GM10847 (cell line): Measurements from ENCODE around the gene GOLGA1.

Experiments used
- POLR2A ChIP-seq: IDR thresholded peaks from 2 replicates; pipeline ENCODE4 v1.6.1; 2011; ENCODE audit not compliant: insufficient read length; ENCODE audit errors: extremely low read depth

GOLGA1 gene

GRCh38 chr9:124894035-124894740 is 46.7 kb downstream of the GOLGA1 start:
- TF ChIP-seq POLR2A: no peak

- no peak for TF ChIP-seq POLR2A
Measured at GRCh38 chr9:124890179-124890578, 50.7 kb downstream of the GOLGA1 start.

- TF ChIP-seq POLR2A: no peak
Measured at GRCh38 chr9:124889006-124889405, 51.9 kb downstream of the GOLGA1 start.

- TF ChIP-seq POLR2A: no peak
Measured at GRCh38 chr9:124887832-124888231, 53.1 kb downstream of the GOLGA1 start.

- no peak for TF ChIP-seq POLR2A
Measured at GRCh38 chr9:124886866-124887492, 53.9 kb downstream of the GOLGA1 start.

- no peak for TF ChIP-seq POLR2A
Measured at GRCh38 chr9:124886461-124886860, 54.4 kb downstream of the GOLGA1 start.

GRCh38 chr9:124885551-124885950 is 55.3 kb downstream of the GOLGA1 start:
- TF ChIP-seq POLR2A: no peak

- no peak for TF ChIP-seq POLR2A
Measured at GRCh38 chr9:124884376-124884775, 56.5 kb downstream of the GOLGA1 start.

- TF ChIP-seq POLR2A: no peak
Measured at GRCh38 chr9:124882231-124882630, 58.7 kb downstream of the GOLGA1 start.

GRCh38 chr9:124881138-124881743 is 59.6 kb downstream of the GOLGA1 start:
- no peak for TF ChIP-seq POLR2A

- TF ChIP-seq POLR2A: no peak
Measured at GRCh38 chr9:124880501-124880900, 60.4 kb downstream of the GOLGA1 start.

- TF ChIP-seq POLR2A: no peak
Measured at GRCh38 chr9:124879226-124879625, 61.7 kb downstream of the GOLGA1 start.

- no peak for TF ChIP-seq POLR2A
Measured at GRCh38 chr9:124878518-124878917, 62.4 kb downstream of the GOLGA1 start.

GRCh38 chr9:124878021-124878420 is 62.9 kb downstream of the GOLGA1 start:
- no peak for TF ChIP-seq POLR2A

GRCh38 chr9:124877021-124877782 is 63.7 kb downstream of the GOLGA1 start:
- no peak for TF ChIP-seq POLR2A

- no peak for TF ChIP-seq POLR2A
Measured at GRCh38 chr9:124875501-124875900, 65.4 kb downstream of the GOLGA1 start.
